Mammary epithelial cell (primary cell): ENCODE measurements around the gene GRID1.

Experiments
- EZH2 ChIP-seq: IDR thresholded peaks from 2 replicates; pipeline ENCODE4 v1.6.1; 2012; ENCODE audit warnings: low read length, inconsistent platforms, borderline replicate concordance
- TF ChIP-seq, protein P1 (sequence below), 2 donors: IDR thresholded peaks in 1 of 2; conservative IDR thresholded peaks in 1 of 2; 2 replicates each; pipeline ENCODE4 v1.5.1; 2011 to 2012; ENCODE audit warnings: inconsistent platforms in 2 of 2, low read length in 2 of 2, mild to moderate bottlenecking in 2 of 2, control low read depth in 1 of 2, low read depth in 1 of 2; ENCODE audit not compliant: insufficient read depth in 1 of 2; ENCODE audit errors: extremely low read depth in 1 of 2

GRCh38 chr10:86205306-86206239 lies 161.0 kb downstream of the GRID1 start:
- TF ChIP-seq, protein P1, sequence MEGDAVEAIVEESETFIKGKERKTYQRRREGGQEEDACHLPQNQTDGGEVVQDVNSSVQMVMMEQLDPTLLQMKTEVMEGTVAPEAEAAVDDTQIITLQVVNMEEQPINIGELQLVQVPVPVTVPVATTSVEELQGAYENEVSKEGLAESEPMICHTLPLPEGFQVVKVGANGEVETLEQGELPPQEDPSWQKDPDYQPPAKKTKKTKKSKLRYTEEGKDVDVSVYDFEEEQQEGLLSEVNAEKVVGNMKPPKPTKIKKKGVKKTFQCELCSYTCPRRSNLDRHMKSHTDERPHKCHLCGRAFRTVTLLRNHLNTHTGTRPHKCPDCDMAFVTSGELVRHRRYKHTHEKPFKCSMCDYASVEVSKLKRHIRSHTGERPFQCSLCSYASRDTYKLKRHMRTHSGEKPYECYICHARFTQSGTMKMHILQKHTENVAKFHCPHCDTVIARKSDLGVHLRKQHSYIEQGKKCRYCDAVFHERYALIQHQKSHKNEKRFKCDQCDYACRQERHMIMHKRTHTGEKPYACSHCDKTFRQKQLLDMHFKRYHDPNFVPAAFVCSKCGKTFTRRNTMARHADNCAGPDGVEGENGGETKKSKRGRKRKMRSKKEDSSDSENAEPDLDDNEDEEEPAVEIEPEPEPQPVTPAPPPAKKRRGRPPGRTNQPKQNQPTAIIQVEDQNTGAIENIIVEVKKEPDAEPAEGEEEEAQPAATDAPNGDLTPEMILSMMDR (conservative IDR thresholded peaks at IDR 0.05 in 1 of 2, IDR thresholded peaks at IDR 0.05 in 1 of 2; ENCODE audit: extremely low read depth in 1 of 2, insufficient read depth in 1 of 2, low read depth in 1 of 2, low read length in 2 of 2): no peak
- no peak for TF ChIP-seq EZH2
